IPS-18a (cell line): ENCODE data around the gene MYO1G.

Experiments
- H3K27ac ChIP-seq: one replicate; pipeline ENCODE4 v1.5.1; 2013; ENCODE audit warnings: low read length
- H3K27me3 ChIP-seq: one replicate; pipeline ENCODE4 v1.6.1; 2013; ENCODE audit warnings: mild to moderate bottlenecking, low read length; ENCODE audit not compliant: control insufficient read depth, insufficient read depth
- H3K36me3 ChIP-seq: one replicate; pipeline ENCODE4 v1.6.1; 2013; ENCODE audit warnings: low read depth, low read length; ENCODE audit not compliant: control insufficient read depth
- H3K4me1 ChIP-seq: one replicate; pipeline ENCODE4 v1.6.1; 2013; ENCODE audit warnings: low read depth, low read length; ENCODE audit not compliant: control insufficient read depth
- H3K4me3 ChIP-seq: one replicate; pipeline ENCODE4 v1.5.1; 2013; ENCODE audit warnings: low read length
- H3K9ac ChIP-seq: one replicate; pipeline ENCODE4 v1.6.1; 2013; ENCODE audit warnings: mild to moderate bottlenecking, low read length, moderate library complexity
- H3K9me3 ChIP-seq: one replicate; pipeline ENCODE4 v1.6.1; 2013; ENCODE audit warnings: low read depth, low read length; ENCODE audit not compliant: control insufficient read depth

MYO1G gene

GRCh38 chr7:45013465-45013967, 34.7 kb upstream of the MYO1G start:
- Histone ChIP-seq H3K36me3 (no peaks in the 10 kb centered on the region), H3K27ac (no peak overlapping the region), H3K4me1 (no peaks in the 10 kb centered on the region), H3K27me3 (no peaks in the 10 kb centered on the region), H3K4me3 (no peak overlapping the region), H3K9ac (no peak overlapping the region), H3K9me3 (no peaks in the 10 kb centered on the region)

- Histone ChIP-seq H3K4me1 (no peaks in the 10 kb centered on the region), H3K36me3 (no peaks in the 10 kb centered on the region), H3K9me3 (no peaks in the 10 kb centered on the region), H3K9ac (no peak overlapping the region), H3K27ac (no peak overlapping the region), H3K4me3 (no peak overlapping the region), H3K27me3 (no peaks in the 10 kb centered on the region)
Observed at GRCh38 chr7:45007571-45008328, 28.9 kb upstream of the MYO1G start.

- H3K27me3 ChIP-seq, result no peaks in the 10 kb centered on the region
- H3K4me3 ChIP-seq, result no peak overlapping the region
- no peaks in the 10 kb centered on the region for H3K36me3 ChIP-seq
- no peak overlapping the region for H3K27ac ChIP-seq
- no peaks in the 10 kb centered on the region for H3K9me3 ChIP-seq
- H3K9ac ChIP-seq, result no peak overlapping the region
- H3K4me1 ChIP-seq, result no peaks in the 10 kb centered on the region
Observed at GRCh38 chr7:45007106-45007505, 28.3 kb upstream of the MYO1G start.

GRCh38 chr7:45003789-45004188, 25.0 kb upstream of the MYO1G start:
- Histone ChIP-seq H3K36me3 (no peaks in the 10 kb centered on the region), H3K4me1 (peaks cover 4% of the 10 kb centered on the region), H3K4me3 (no peak overlapping the region), H3K9me3 (no peaks in the 10 kb centered on the region), H3K27ac (no peak overlapping the region), H3K9ac (no peak overlapping the region), H3K27me3 (no peaks in the 10 kb centered on the region)

GRCh38 chr7:45001826-45002225, 23.0 kb upstream of the MYO1G start:
- H3K4me3 ChIP-seq, result peak overlapping the region; percentile 97
- H3K9ac ChIP-seq, result no peak overlapping the region
- no peak overlapping the region for H3K27ac ChIP-seq
- H3K9me3 ChIP-seq, result no peaks in the 10 kb centered on the region
- H3K4me1 ChIP-seq, result peaks cover 4% of the 10 kb centered on the region
- no peaks in the 10 kb centered on the region for H3K27me3 ChIP-seq
- H3K36me3 ChIP-seq, result no peaks in the 10 kb centered on the region

- Histone ChIP-seq H3K4me3 (peak overlapping the region; percentile 97), H3K27me3 (no peaks in the 10 kb centered on the region), H3K27ac (no peak overlapping the region), H3K36me3 (no peaks in the 10 kb centered on the region), H3K9ac (peak overlapping the region; percentile 87), H3K4me1 (peaks cover 4% of the 10 kb centered on the region), H3K9me3 (no peaks in the 10 kb centered on the region)
Observed at GRCh38 chr7:45001138-45001694, 22.4 kb upstream of the MYO1G start.

GRCh38 chr7:45000093-45001032, 21.5 kb upstream of the MYO1G start, which contains the start of gene CCM2:
Gene CCM2, plus strand, starts transcription at chr7:45000201. Its CDS starts 133 bp downstream, at chr7:45000334.
- H3K4me3 ChIP-seq, result peak within 1 kb of the TSS; percentile 100
- H3K9me3 ChIP-seq, result no peaks in the 10 kb centered on the region
- peaks cover 4% of the 10 kb centered on the region for H3K4me1 ChIP-seq
- H3K27me3 ChIP-seq, result no peaks in the 10 kb centered on the region
- peak within 1 kb of the TSS; percentile 87 for H3K9ac ChIP-seq
- no peaks in the 10 kb centered on the region for H3K36me3 ChIP-seq
- peak within 1 kb of the TSS; percentile 67 for H3K27ac ChIP-seq

GRCh38 chr7:44999245-45000092, 20.7 kb upstream of the MYO1G start:
- H3K27ac ChIP-seq, result peak overlapping the region; percentile 67
- peak overlapping the region; percentile 100 for H3K4me3 ChIP-seq
- H3K27me3 ChIP-seq, result no peaks in the 10 kb centered on the region
- no peaks in the 10 kb centered on the region for H3K9me3 ChIP-seq
- H3K4me1 ChIP-seq, result peaks cover 4% of the 10 kb centered on the region
- H3K36me3 ChIP-seq, result no peaks in the 10 kb centered on the region
- peak overlapping the region; percentile 84 for H3K9ac ChIP-seq

GRCh38 chr7:44998153-44998871, 19.5 kb upstream of the MYO1G start:
- no peaks in the 10 kb centered on the region for H3K36me3 ChIP-seq
- H3K27me3 ChIP-seq, result no peaks in the 10 kb centered on the region
- no peaks in the 10 kb centered on the region for H3K9me3 ChIP-seq
- H3K4me1 ChIP-seq, result peaks cover 4% of the 10 kb centered on the region
- peak overlapping the region; percentile 100 for H3K4me3 ChIP-seq
- peak overlapping the region; percentile 84 for H3K9ac ChIP-seq
- H3K27ac ChIP-seq, result no peak overlapping the region
